ENCODE data around the gene RTN4R. TPM values are rescaled to one million over a fixed set of nuclear protein-coding genes. Genes with fewer than 3 reads are reported as not detected.

Gene RTN4R
- total and polyA plus RNA-seq, 9 of the 15 experiments (the other 6 are each of a cell fraction or from before 2014, with no cell fraction given), result 0.04 to 2.8 (median 1.4) TPM; not detected in 3

GRCh38 chr22:20235389-20235991 lies 32.6 kb downstream of the RTN4R start (continued):
- TF ChIP-seq ZNF318 (IDR thresholded peaks at IDR 0.05; ENCODE audit: borderline replicate concordance in 1 of 2, low read depth in 1 of 2) (no peak), ZNF184 (CRISPR knock-in tag; IDR thresholded peaks at IDR 0.05) (0 out of 2 replicates have a peak, but pooled peaks have one; percentile 51), SMARCC2 (IDR thresholded peaks at IDR 0.05; ENCODE audit: low read depth) (no peak), HSF4 (CRISPR knock-in tag; IDR thresholded peaks at IDR 0.05; ENCODE audit: borderline replicate concordance) (no peak), SPI1 (IDR thresholded peaks at IDR 0.05; ENCODE audit: borderline replicate concordance, low read depth, low read length) (peak; percentile 100), PHB2 (IDR thresholded peaks at IDR 0.05; ENCODE audit: low read depth) (no peak), ARID1B (IDR thresholded peaks at IDR 0.05) (no peak), ZNF764 (CRISPR knock-in tag; IDR thresholded peaks at IDR 0.05; ENCODE audit: low read depth) (0 out of 2 replicates have a peak, but pooled peaks have one; percentile 7), SAP30 (IDR thresholded peaks at IDR 0.05; ENCODE audit: borderline replicate concordance, insufficient read depth, low read depth, low read length, poor library complexity, severe bottlenecking) (peak; percentile 8), CXXC5 (CRISPR knock-in tag; IDR thresholded peaks at IDR 0.05) (no peak), CHD2 (IDR thresholded peaks at IDR 0.05; ENCODE audit: low read depth, low read length) (peak; percentile 83), ZNF644 (tag; IDR thresholded peaks at IDR 0.05; ENCODE audit: low read depth) (no peak), PHF8 (IDR thresholded peaks at IDR 0.05; ENCODE audit: borderline replicate concordance, low read length) (no peak), ZBTB2 (IDR thresholded peaks at IDR 0.05) (no peak), CTBP1 (IDR thresholded peaks at IDR 0.05; ENCODE audit: borderline replicate concordance) (peak; percentile 81; the same call in 1 of the 2 replicates)

Measured in K562 (cell line).